Activated CD4-positive, alpha-beta T cell treated with anti-CD3 and anti-CD28 coated beads, Interleukin-2, amount 50 U/mL, for 4 hours (primary cell): ENCODE measurements around the gene KCNQ4.

ENCODE experiments used
- DNase-seq, 2 experiments: peaks; one replicate each; pipeline ENCODE4 v3.0.0-alpha.2; 2020

Gene KCNQ4

GRCh38 chr1:40780678-40781607, 2.6 kb upstream of the KCNQ4 start:
- no peak for DNase-seq

GRCh38 chr1:40781608-40781971, 2.0 kb upstream of the KCNQ4 start:
- no peak for DNase-seq

DNA sequence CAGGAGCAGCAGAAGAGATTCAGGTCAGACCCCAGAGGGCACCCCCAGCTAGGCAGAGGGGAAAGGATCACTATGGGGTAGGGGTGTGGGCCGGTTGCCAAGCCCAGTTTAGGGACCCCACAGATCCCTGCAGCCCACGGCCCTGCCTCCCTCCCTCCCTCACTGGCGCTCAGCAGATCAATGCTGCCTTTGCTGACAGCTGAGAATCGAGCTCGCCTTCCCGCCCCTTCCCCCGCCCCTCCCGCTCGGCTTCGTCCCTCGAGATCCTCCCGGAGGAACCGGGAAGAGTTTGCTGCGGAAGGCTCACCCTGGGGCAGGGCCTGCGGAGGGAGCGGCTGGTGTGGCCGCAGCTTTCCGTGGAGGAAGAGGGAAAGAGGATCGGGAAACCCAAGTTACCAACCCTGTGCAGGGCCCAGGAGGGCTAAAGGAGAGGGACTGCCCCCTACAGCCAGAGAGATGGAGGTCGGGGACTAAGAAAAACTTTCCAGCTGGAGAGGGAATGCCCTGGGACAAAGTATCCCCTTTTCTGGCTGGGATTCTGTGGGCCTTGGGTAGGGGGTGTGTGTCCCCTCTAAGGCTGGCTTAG, 1.1 kb upstream of the KCNQ4 start:
- no peak for DNase-seq

DNA sequence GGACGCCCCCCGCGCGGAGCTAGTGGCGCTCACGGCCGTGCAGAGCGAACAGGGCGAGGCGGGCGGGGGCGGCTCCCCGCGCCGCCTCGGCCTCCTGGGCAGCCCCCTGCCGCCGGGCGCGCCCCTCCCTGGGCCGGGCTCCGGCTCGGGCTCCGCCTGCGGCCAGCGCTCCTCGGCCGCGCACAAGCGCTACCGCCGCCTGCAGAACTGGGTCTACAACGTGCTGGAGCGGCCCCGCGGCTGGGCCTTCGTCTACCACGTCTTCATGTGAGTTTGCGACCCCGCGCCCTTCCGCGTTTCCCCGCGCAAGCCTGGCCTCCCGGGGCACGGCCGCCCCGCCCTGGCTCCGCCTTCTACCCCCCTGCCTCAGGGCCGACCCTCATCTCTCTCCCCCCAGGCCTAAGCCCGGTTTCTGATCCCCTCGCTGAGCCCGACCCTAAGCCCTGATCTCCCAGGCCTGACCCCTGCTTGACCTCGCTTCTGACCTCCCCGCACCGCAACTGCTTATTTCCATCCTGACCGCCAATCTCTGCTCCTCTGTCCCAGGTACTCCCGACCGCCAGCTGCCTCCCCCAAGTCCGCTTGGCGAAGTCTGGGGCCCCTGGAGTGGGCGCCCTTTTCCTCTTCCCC, 669 bp downstream of the KCNQ4 start:
- no peak for DNase-seq

- no peak for DNase-seq
These were observed 1.2 kb downstream of the KCNQ4 start for GRCh38 chr1:40784771-40785151.

- DNase-seq, result no peak
These were observed 1.9 kb downstream of the KCNQ4 start for GRCh38 chr1:40785446-40785845.

- DNase-seq, result no peak
These were observed 2.8 kb downstream of the KCNQ4 start for GRCh38 chr1:40786171-40786994.

DNA sequence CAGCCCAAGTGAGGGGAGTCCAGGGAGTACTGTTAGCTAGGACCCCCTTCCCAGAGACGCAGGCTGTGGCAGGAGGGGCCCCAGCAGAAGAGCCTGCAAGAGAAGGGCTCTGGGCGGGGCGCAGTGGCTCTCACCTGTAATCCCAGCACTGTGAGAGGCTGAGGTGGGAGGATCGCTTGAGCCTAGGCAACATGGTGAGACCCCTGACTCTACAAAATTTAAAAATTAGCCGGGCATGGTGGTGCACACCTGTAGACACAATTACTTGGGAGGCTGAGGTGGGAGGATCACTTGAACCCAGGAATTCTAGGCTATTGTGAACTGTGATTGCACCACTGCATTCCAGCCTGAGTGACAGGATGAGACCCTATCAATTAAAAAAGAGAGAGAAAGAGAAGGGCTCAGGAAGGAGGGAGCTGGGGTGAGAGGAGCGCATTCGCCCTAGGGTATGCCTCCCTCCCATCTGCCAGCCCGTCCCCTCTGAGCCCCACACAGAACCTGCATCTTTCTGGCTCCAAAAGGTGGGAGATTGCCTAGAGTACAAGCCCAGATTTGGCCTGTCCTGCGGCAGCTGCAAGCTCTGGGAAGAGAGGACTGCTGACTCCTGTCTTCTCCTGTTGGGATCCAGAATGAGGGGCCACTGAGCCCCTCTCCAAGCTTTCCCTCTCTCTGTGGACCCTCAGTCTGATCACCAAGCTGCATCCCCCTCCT, 3.6 kb downstream of the KCNQ4 start:
- no peak for DNase-seq

GRCh38 chr1:40787737-40788560, 4.4 kb downstream of the KCNQ4 start:
- DNase-seq, result no peak

- DNase-seq, result no peak
These were observed 5.2 kb downstream of the KCNQ4 start for GRCh38 chr1:40788561-40789341.

DNA sequence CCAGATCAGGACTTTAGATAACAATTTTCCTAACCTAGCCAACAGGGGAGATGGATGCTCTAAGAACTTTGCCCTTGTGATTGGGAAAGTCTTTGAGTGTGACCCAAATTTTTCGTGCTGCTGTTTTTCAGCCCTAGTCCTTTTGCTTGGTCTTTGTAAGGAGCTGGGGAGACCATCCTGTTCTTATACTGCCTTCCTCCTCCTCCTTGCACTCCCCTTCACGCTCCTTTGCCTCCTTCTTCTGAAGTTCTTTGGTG, 5.7 kb downstream of the KCNQ4 start:
- DNase-seq, result no peak

- DNase-seq, result no peak
These were observed 6.3 kb downstream of the KCNQ4 start for GRCh38 chr1:40789661-40790430.

GRCh38 chr1:40792036-40792435, 8.4 kb downstream of the KCNQ4 start:
- DNase-seq, result no peak

- no peak for DNase-seq
These were observed 10.0 kb downstream of the KCNQ4 start for GRCh38 chr1:40793617-40794016.

- DNase-seq, result no peak
These were observed 10.5 kb downstream of the KCNQ4 start for GRCh38 chr1:40794048-40794447.

DNA sequence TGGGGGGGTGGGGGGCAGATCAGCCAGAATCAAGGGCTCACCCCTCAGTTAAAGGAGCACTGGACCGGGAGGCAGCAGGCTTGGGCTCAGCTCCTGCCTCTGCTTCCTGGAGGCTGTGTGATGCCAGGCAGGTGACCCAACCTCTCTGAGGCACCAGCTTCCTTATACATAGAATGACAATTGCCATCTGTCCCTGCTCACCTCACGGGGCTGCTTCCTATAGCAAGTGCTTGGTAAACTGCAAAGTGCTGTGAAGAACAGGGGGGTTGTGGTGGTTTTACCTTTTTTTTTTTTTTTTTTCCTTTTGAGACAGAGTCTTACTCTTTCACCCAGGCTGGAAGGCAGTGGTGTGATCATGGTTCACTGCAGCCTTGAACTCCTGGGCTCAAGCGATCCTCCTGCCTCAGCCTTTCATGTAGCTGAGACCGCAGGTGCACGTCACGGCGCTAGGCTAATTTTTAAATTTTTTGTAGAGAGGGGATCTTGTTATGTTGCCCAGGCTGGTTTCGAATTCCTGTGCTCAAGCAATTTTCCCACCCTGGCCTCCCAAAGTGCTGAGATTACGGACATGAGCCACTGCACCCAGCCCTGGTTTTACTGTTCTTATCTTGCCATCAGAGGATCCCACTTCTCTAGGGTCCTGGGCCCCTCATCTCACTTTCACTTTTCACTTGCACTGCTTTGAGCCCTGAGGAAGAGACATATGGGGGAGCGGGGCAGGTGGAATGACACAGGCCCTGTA, 11.6 kb downstream of the KCNQ4 start:
- DNase-seq, result peak in 1 of 2 experiments; percentile 16

- DNase-seq, result no peak
These were observed 12.4 kb downstream of the KCNQ4 start for GRCh38 chr1:40795811-40796586.

DNA sequence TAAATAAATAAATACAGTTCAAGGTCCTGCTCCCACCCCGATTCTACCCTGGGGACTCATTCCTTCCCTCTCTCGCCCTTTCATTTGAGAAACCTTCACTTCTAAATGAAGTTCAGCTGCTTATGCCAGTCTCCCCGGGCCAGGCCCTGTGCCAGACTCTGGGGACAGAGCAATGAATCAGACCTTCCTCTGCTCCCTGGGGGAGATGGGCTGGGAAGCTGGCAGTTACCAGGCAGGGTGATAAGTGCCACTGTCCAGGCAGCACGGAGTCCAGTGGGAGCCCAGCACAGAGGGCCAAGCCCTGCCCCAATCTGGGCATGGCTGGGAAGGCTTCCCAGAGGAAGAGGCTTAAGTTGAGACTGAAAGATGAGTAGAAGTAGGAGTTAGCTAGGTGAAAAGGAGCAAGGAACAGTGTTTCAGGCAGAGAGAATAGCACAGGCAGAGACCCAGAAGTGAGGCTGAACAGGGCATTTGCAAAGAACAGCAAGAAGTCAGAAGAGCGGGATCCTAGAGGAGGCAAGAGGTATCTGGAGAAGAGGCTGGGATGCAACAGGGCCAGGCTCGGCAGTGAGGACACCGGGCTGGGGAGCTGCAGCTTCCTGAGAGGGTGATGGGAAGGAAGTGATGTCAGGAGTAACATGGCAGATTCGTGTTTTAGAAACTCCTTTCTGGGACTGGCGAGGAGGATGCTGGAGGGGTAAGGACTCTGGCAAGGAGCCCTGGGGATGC, 13.5 kb downstream of the KCNQ4 start:
- DNase-seq, result no peak
